ENCODE results near the gene PAQR8.
"Not testable (repeated sequence)": the region's sequence is repeated elsewhere in the genome, so short reads cannot be mapped to it uniquely, and the experiment has no call there.

The PAQR8 gene

DNA sequence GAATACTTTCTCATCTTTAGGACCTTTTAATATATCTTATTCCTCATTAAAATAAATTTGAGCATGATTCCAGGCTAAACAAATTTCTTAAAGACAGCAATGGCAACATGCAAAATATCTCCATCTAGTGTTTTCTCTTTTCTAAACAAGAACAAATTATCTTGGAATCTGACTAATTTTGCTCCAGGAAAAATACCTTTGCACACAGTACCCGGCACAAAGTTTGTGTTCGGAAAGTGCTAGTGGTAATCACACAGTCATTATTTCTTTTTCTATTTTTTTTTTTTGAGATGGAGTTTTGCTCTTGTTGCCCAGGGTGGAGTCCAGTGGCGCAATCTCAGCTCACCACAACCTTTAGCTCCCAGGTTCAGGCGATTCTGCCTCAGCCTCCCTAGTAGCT is 50.0 kb downstream of the PAQR8 start:
- DNase-seq (ENCODE audit: low spot score): no peak

DNA sequence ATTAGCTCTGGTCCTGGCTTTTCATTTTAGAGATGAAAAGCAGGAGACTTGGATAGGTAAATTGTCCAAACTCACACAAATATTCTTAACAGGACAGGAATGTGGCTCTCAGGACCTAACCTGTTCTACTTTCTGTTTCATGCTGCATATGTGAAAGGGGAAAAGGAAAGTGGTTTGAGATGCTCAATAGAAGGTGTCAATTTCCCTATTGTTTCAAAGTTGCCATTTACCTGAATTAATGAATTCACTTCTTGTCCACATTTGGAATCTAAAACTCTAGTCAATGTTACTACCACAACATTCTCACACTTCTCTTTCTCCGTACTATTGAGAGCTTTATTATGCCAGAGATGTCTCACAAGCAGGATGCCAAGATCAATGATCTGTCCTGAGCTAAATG is 53.4 kb downstream of the PAQR8 start:
- DNase-seq (ENCODE audit: low spot score): no peak

DNA sequence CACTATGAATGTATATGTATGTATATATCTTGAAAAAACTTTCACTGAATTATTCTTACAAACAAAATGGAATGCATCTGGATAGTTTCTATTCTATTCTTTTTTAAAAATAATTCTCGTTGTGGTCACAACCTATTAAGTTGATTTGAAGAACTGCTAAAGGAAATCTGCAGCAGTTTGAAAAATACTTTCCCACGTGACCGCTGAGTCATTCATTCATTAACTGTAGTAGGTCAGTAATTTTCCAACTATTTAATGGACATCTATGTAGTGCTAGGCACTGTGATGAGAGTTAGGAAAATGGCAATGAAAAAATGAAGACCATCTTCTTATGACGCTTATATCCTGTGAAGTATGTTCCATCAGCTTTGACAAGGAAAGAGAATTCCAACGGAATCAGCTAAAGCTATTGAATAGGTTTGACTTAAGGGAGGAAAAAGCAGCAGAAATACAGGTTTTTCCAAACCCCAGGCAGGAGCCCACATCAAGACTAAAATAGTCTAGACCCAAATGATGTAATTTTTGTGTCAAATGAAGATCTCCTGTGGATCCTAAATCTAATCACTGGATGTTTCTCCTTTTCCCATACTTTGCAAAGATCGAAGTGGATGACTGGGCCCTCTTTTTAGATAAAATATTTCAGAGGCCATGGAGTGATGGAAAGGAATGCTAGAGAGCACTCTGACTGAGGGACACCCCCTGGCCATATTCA is 54.1 kb downstream of the PAQR8 start:
- no peak for DNase-seq (ENCODE audit: low spot score)

DNA sequence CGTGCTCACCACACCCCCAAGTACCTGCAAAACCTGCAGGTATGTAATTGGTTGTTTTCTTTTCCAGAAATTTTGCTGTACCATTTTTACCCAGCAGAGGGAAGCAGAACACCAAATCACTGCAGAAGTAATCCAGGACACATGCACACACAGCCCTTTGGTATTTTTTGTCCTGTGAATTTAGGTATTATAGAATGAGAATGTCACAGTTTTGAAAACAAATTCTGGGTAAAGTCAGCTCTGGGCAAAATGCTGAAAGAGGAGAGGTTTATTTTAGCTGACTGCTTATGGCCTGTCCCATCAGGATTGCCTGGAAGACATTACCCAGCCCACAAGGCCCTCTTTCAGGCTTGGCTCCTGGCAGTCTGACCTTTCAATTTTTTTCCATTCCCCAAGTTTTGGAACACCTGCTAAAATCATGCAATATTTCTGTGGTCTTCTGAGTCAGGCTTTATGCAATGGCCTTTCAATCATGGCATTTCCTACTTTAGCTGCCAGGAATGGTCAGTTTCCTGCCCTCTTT is 54.7 kb downstream of the PAQR8 start:
- peak; percentile 65 for DNase-seq (ENCODE audit: low spot score)

DNA sequence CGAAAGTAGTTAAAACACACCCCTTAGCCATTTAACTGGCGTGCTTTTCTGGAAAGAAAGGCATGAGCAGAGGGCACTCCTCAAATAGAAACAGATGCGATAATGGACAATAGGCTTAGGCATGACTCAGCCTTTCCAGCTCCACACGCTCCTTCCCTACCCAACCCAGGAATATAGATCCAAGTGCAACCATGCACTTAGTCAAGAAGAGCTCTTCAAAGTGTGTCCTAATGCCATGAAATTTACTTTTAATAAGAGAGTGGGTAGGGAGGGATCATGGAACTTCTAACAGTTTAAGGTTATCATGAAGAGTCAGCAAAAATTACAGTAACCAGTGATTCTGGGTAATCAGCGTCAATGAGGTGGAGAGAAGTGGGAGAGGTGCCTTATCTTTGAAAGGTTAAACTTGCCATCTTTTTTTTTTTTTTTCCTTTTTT is 55.7 kb downstream of the PAQR8 start:
- no peak for DNase-seq (ENCODE audit: low spot score)

DNA sequence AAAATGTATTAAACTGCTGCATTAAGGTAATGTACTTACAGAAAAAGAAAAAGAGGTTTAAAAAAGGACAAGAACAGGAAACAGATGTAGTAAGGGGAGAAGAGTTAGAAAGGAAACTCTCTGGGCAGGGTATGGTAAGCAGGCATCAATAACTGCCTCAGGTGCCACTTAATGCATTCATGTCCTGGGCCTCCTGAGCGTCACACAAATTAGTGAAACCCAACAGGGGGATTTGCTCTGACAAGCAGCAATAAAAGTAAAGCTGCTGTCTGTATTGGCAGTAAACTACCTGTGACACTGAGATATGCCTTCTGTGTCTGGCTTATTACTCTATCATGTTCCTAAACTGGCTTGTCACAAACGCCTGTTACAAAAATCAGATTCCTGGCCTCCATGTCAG is 56.7 kb downstream of the PAQR8 start:
- DNase-seq (ENCODE audit: low spot score): no peak

DNA sequence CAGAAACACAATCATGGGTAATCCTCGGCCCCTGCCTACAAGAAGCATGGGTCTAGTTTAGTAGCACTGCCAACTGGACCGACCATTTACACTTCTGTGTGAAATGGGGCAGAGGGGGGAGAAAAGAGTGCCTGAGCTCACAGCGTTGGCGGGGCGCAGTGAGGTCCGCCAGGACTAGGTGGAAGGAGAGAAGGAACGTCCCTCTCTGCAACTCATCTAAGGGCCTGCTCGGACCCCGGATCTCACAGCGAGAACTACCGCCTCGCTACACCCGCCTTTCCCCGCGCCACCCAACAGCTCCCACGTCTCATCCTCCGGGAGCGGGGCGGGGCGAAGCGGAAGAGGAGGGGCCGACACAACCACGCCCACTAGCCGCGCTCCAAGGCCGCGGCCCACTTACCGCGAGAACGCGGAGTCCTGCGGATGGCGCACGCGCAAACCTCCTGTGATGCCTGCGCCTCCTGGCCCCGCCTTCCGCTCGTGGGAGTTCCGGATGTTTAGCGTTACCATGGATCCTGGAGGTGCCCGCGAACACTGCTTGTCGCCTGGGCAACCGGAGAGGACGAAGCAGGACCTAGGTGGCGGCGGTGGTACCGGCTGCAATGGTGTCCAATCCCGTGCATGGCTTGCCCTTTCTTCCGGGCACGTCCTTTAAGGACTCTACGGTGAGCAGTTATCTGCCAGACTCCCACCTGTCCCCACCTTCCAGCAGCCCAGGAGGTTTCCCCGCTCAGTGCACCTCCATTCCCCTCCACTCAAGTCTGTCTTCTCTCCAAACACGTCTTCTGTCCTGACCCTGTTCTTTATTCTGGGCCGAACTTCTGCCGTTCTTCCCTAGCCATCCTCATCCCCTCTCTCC is 58.1 kb downstream of the PAQR8 start, which contains the start of gene EFHC1:
Gene EFHC1, plus strand, starts transcription at position 534 of the 859 bp plus-strand sequence. Its CDS starts 69 bp downstream, at position 603.
- DNase-seq (ENCODE audit: low spot score): peak; percentile 96

DNA sequence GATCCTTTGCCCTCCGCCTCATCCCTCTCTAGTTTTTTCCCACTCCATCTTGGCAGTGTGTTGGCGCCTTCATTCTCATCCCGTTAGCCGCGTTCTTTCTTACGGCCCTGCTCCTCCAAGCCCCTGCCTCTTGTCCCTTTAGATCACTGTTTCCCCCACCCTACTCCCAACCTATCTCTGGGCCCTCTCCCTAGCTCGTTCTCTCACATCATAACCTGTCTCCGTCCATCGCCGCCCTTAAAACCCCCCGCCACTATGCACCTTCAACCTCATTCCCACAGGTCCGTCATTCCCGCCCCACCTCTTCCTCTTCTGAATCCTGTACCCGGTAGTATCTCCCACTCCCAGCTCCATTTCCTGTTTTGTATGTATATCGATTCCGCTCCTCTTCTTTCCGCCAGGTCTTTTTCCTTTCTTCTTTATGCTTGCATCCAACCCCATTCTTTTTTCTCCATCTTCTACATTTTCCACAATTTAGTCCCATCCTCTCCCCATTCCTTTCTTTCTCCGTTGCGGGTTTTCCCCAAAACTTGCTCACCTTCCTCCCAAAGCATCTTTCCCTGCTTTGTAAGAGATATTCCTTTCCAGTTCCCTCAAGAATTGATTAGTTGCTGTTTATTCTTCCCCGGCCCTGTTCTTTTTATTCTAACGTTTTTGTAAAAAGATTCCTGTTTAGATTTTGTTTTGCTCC is 58.9 kb downstream of the PAQR8 start:
- no peak for DNase-seq (ENCODE audit: low spot score)

DNA sequence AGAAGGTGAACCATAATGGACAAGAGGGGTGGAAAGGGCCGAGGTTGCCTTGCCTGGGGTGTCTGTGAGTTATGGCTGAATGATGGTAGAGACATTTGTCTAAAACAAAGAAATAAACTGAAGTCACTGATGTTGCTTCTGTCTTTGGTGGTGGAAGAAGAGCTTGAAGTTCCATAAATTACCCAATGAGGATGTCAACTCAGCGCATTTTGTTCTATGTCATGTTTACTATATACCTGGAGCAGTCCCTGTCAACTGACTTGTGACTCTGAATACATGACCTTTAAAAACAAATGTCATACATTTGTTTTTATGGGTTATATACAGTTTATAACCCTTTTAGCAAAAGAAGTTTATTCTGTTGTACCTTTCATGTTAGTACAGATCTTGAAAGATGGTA is 60.2 kb downstream of the PAQR8 start:
- no peak for DNase-seq (ENCODE audit: low spot score)

DNA sequence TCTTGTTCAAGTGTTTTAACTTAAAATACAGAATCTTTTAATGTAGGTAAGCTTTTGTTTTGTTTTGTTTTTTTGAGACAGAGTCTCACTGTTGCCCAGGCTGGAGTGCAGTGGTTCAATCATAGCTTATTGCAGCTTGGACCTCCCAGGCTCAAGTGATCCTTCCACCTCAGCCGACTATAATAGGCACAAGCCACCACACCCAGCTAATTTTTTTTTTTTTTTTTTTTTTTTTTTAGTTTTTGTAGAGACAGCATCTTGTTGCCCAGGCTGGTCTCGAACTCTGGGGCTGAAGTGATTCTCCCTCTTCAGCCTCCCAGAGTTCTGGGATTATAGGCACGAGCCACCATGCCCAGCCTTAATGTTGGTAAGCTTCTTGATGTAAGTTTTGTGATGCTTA is 61.5 kb downstream of the PAQR8 start:
- DNase-seq (ENCODE audit: low spot score): no peak

DNA sequence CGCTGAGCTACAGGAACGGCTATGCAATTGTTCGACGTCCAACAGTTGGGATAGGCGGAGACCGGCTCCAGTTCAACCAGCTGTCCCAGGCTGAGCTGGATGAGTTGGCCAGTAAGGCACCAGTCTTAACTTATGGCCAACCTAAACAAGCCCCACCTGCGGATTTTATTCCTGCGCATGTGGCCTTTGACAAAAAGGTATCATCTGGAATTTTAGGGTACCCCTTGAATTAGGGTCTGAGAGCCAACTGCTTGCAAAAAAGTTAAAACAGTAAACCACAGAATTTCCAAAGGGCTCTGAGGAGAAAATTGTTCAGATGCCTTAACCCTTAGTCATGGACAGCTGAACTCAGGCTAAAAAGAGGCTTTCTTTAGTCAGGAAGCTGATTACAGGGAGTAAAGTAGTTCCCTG is 62.0 kb downstream of the PAQR8 start:
- DNase-seq (ENCODE audit: low spot score): peak; percentile 75

DNA sequence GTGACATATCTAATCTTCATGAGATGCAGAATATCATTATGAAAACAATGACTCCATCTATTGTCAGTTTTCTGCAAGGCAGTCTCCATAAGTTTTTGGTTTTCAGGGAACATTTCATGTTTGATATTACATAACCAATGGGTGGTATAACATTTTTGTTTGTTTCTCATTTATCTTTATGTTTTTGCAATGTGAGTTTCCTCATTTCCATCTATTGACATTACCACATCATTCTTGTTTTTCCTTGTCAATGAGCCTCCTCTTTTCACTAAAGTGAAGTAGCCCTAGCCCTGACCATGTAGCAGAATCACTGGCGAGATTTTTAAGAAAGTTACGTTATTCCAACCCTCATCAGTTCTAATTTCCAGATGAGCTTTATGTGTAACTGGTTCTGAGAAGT is 62.6 kb downstream of the PAQR8 start:
- no peak for DNase-seq (ENCODE audit: low spot score)

DNA sequence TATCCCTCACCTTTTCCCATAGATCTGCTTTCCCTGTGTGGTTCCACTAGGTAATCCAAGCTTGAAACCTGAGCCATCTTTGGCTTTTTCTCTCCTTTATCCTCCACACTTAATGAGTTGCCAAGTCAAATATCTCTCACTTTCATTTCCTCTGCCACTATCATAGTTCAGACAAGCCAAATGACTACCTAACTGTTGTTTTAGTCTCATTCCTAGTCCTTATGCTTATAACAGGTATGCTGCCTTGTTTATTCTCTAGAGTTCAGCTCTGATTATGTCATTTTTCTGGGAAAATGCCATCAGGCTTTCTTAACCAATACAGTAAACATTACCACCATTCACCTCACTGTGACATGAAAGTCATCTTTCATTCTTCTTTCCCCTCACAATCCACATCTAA is 64.7 kb downstream of the PAQR8 start:
- no peak for DNase-seq (ENCODE audit: low spot score)

DNA sequence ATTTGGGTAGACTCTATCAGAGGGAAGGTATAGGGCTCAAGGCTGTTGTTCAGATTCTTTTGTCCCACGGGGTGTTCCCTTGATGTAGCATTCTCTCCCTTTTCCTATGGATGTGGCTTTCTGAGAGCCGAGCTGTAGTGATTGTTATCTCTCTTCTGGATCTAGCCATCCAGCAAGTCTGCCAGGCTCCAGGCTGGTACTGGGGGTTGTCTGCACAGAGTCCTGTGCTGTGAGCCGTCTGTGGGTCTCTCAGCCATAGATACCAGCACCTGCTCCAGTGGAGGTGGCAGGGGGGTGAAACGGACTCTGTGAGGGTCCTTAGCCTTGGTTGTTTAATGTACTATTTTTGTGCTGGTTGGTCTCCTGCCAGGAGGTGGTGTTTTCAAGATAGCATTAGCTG is 71.3 kb downstream of the PAQR8 start:
- not testable (repeated sequence) for DNase-seq (ENCODE audit: low spot score)

DNA sequence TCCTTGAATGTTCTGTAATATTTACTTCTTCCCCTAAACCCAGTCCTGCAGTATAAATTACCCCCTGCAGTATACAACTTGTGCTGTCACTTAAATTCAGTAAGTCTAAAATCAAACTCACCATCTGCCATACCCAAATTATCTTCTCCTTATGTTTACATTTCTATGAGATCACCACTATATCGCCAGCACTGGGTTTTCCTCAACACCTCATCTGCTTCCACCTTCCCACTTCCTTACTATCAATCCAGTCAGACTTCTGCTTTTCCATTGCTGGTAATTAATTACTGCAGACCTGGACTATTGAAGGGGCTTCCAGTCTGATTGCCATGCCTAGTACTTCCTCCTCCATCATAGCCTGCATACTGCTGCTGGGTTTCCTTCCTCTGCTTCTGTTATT is 73.4 kb downstream of the PAQR8 start:
- DNase-seq (ENCODE audit: low spot score): no peak

DNA sequence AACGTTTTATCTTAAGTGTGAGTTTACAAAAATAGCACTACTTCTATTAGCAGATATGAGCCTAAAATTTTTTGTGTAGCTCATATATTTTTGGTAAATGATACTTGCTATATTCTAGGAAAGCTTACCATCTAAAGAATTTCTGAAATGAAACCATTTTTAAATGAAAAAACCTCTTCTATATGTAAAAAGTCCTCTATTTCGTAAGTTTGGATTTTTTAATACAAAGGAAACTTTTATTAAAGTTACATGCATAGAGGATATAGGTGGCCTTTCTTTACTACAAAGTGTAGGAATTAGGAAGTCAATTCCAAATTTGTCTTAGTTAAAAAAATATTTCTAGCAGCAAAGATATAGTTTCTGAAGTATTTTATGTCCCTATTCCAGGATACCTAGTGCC is 77.0 kb downstream of the PAQR8 start:
- DNase-seq (ENCODE audit: low spot score): no peak

DNA sequence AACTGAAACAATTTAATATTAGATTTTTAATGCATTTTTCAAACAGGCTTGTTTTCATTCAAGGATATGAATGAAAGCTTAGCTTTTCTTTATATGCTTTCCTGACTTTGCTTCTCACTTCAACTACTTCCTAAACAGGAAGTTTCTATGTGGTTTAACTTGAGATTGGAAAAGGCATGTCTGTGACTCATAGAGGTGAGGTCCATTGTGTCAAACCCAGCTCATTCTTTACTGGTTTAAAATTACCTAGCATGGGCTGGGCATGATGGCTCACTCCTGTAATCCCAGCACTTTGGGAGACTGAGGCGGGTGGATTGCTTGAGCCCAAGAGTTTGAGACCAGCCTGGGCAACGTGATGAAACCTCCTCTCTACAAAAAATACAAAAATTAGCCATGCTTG is 92.6 kb downstream of the PAQR8 start:
- no peak for DNase-seq (ENCODE audit: low spot score)

DNA sequence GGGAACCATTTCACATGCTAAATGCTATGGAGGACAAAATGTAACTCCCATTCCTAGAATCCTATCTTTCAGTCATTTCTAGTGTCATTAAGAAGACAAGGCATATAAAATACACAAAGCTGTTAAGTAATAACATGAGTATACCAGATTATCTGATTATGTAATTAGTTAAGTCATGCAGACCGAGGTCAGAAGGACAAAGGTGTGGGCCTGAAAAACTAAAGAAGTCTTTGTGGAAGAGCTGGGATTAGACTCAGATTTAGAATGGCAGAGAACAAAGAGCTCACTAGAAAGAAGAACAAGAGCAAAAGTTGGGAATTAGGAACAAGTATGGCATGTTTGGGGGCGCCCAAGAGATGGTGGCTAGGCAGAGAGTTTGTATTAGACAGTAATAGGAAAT is 95.1 kb downstream of the PAQR8 start:
- no peak for DNase-seq (ENCODE audit: low spot score)
